Ishikawa (cell line): ENCODE measurements around the gene LAIR1.

Source experiments
- CEBPB ChIP-seq: IDR thresholded peaks from 2 replicates; pipeline ENCODE4 v1.6.1; 2012
- CREB1 ChIP-seq: IDR thresholded peaks from 2 replicates; pipeline ENCODE4 v1.6.1; 2012; ENCODE audit warnings: low read depth
- EGR1 ChIP-seq: IDR thresholded peaks from 2 replicates; pipeline ENCODE4 v1.6.1; 2012
- EP300 ChIP-seq: IDR thresholded peaks from 2 replicates; pipeline ENCODE4 v1.6.1; 2012; ENCODE audit warnings: borderline replicate concordance
- FOXM1 ChIP-seq: IDR thresholded peaks from 2 replicates; pipeline ENCODE4 v1.6.1; 2012; ENCODE audit warnings: low read depth, borderline replicate concordance
- NFIC ChIP-seq: IDR thresholded peaks from 2 replicates; pipeline ENCODE4 v1.6.1; 2012
- RAD21 ChIP-seq: IDR thresholded peaks from 2 replicates; pipeline ENCODE4 v1.6.1; 2012; ENCODE audit warnings: low read depth
- REST ChIP-seq: IDR thresholded peaks from 2 replicates; pipeline ENCODE4 v1.6.1; 2012; ENCODE audit warnings: low read depth, mild to moderate bottlenecking
- TAF1 ChIP-seq: IDR thresholded peaks from 2 replicates; pipeline ENCODE4 v1.6.1; 2012; ENCODE audit warnings: low read depth, mild to moderate bottlenecking
- TCF12 ChIP-seq: IDR thresholded peaks from 2 replicates; pipeline ENCODE4 v1.6.1; 2012; ENCODE audit warnings: low read depth
- TEAD4 ChIP-seq: IDR thresholded peaks from 2 replicates; pipeline ENCODE4 v1.6.1; 2012
- USF1 ChIP-seq: IDR thresholded peaks from 2 replicates; pipeline ENCODE4 v1.6.1; 2012
- YY1 ChIP-seq: IDR thresholded peaks from 2 replicates; pipeline ENCODE4 v1.6.1; 2012; ENCODE audit warnings: low read depth
- ZBTB7A ChIP-seq: IDR thresholded peaks from 2 replicates; pipeline ENCODE4 v1.6.1; 2012; ENCODE audit warnings: low read depth
- TF ChIP-seq, protein P1 (sequence below): IDR thresholded peaks from 2 replicates; pipeline ENCODE4 v1.6.1; 2012

LAIR1 gene

DNA sequence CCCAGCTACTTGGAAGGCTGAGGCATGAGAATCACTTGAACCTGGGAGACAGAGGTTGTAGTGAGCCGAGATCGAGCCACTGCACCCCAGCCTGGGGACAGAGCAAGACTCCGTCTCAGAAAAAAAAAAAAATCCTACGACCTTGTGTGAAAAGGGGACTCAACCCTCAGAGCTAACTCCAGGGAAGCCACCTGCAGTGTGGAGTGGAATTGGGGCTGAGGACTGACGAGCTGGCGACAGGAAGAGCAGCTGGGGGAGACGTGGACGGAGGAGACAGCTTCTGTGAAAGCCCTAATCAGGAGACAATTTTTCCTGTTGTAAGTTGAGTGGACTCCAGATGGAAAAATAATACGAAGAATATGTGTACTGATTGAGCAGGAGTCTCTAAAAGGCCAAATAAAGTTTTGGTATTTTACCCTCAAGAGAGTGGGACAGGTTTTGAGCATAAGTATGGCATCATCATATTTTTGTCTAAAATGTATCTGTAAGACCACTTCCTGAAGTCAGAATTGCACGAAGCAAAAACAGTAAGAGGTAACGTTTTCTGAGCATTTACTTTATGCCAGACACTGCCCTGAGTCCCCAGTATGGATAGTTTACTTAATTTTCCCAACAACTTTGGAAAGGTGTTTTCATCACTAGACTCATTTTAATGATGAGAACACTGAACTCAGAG, 12.0 kb upstream of the LAIR1 start:
- no peak for TF ChIP-seq TCF12

GRCh38 chr19:54373781-54374631, 9.3 kb upstream of the LAIR1 start:
- TF ChIP-seq NFIC, result no peak
- no peak for TF ChIP-seq TEAD4
- no peak for TF ChIP-seq RAD21
- no peak for TF ChIP-seq YY1
- TF ChIP-seq, protein P1, sequence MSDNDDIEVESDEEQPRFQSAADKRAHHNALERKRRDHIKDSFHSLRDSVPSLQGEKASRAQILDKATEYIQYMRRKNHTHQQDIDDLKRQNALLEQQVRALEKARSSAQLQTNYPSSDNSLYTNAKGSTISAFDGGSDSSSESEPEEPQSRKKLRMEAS, result no peak
- TF ChIP-seq ZBTB7A, result no peak
- no peak for TF ChIP-seq REST
- TF ChIP-seq TAF1, result no peak
- TF ChIP-seq TCF12, result no peak
- no peak for TF ChIP-seq EP300
- no peak for TF ChIP-seq CEBPB
- no peak for TF ChIP-seq USF1
- TF ChIP-seq EGR1, result no peak
- TF ChIP-seq CREB1, result no peak
- no peak for TF ChIP-seq FOXM1

DNA sequence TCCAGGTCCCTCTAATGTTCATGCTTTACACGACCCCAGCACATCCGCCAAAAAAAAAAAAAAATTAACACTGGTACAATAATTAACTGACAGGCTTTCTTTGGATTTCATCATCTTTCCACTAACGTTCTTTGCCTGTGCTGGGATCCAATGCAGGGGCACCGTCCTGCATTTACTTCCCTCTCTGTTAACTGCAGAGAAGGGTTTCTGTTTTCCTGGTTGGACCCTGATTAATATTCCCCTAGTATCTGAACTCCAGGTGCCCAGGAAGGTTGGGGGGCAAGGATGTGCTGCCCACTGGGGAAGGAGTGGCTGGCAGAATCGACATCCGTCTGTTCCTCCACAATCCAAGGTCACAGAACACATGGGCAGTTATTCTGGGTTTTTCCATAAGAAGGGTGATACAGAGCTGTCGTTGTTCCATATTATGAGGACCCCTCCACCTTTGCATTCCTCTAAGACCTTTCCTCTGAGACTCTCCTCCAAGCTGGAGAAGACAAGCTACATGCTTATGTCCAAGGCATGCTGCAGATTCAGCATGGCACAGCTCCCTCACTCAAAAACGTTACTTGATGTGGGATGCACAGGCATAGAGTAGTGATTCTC, 4.5 kb upstream of the LAIR1 start:
- TF ChIP-seq CEBPB (no peak), USF1 (no peak), EGR1 (no peak), YY1 (no peak), FOXM1 (no peak), TAF1 (no peak), NFIC (no peak), TCF12 (no peak), CREB1 (no peak), REST (no peak), TEAD4 (no peak), EP300 (no peak), ZBTB7A (no peak), RAD21 (no peak)
- TF ChIP-seq, protein P1, result no peak

DNA sequence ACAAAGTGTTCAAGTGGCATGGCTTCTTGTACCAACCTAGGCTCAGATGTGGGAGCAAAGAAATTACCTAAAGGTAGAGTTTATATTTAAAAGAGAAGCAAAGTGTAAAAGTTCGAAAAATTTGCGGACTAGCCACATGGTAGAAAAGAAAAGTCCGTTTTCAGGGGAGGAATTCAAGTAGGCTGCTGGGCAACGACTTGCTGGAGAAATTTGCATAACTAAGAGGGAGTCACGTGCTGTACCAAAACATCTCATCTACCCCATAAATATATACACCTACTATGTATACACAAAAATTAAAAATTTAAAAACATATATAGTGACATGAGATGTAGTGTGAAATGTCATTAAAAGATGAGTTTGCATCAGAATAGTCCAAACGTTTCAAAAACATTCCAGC, 2.1 kb upstream of the LAIR1 start:
- TF ChIP-seq RAD21 (no peak), CEBPB (no peak), YY1 (no peak), TEAD4 (no peak)

GRCh38 chr19:54357381-54357780, 7.3 kb downstream of the LAIR1 start:
- TF ChIP-seq EGR1 (no peak), REST (no peak), CREB1 (no peak), CEBPB (no peak), EP300 (no peak), TAF1 (no peak), USF1 (no peak)
- TF ChIP-seq, protein P1, result no peak
